Activated naive CD4-positive, alpha-beta T cell treated with anti-CD3 and anti-CD28 coated beads for 36 hours (primary cell): Measurements from ENCODE around the gene IKZF3. TPM values are rescaled to one million over a fixed set of nuclear protein-coding genes. Genes with fewer than 3 reads are reported as not detected.

ENCODE experiments used
- CTCF ChIA-PET: fragments of 350-600 bp; sonication (Branson Sonifier 250); formaldehyde crosslinking; loops from one replicate; lab custom pipeline; 2021; ENCODE audit warnings: antibody characterized with exemption; lab: Charles Lee
- DNase-seq: peaks from one replicate; pipeline ENCODE4 v3.0.0-alpha.2; 2020
- H3K27ac Mint-ChIP-seq: one replicate; pipeline ENCODE4 v1.8.0; 2021; ENCODE audit warnings: mild to moderate bottlenecking, mixed read lengths
- H3K27me3 Mint-ChIP-seq: one replicate; pipeline ENCODE4 v1.8.0; 2021; ENCODE audit warnings: low read depth, mixed read lengths
- H3K36me3 Mint-ChIP-seq: one replicate; pipeline ENCODE4 v1.8.0; 2021; ENCODE audit warnings: low read depth, mixed read lengths
- H3K4me1 Mint-ChIP-seq: one replicate; pipeline ENCODE4 v1.8.0; 2021; ENCODE audit warnings: low read depth, mixed read lengths
- H3K4me3 Mint-ChIP-seq: one replicate; pipeline ENCODE4 v1.8.0; 2021; ENCODE audit warnings: mild to moderate bottlenecking, moderate library complexity, mixed read lengths
- H3K9me3 Mint-ChIP-seq: one replicate; pipeline ENCODE4 v1.8.0; 2021; ENCODE audit warnings: mixed read lengths
- intact Hi-C: fragments of 100-400 bp; cut with micrococcal nuclease; formaldehyde crosslinking; loops from one replicate; pipeline ENCODE4 v1.15.1; 2023
- total RNA-seq, 2 experiments: library from RNA; stranded (reverse); gene quantifications; one replicate each; pipeline ENCODE4 v1.2.3, GENCODE V29; 2021

IKZF3 gene
- total RNA-seq, 2 experiments from 2014 or later, result 34.2 to 36.1 TPM

DNA sequence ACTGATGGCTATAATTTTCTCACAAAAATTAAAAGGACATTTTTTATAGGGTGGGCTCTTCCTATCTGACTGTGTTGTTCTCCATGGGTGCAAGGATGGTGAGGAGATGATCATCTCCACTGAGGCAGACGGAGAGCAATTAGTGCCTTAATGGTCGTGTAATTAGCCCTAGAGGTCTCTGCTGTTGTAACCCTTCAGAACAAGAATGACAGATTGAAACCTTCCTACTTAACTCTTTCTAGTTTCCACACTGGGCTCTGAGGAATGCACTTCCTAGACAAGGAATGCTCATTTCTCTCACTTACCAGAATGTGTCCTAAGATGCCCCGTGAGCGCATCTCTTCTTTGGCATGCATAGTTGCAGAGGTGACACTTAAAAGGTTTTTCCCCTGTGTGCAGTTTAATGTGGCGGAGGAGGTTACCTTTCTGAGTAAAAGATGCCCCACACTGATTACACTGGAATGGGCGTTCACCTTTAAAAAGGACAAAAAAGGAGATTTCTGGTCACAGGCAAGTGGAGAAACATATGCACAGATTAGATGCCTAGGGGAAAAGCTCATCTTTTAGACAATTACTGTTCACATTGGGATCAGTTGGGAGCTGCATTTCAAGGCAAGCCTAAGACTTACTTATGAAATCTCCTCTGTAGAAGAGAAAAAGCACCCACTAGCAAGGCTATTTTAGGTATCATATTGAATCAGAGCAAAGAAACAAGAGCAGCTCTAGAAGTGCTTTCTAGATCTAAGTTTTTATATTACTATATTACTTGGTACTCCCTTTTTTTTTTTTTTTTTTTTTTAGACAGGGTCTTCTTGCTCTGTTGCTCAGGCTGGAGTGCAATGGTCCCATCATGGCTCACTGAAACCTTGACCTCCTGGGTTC is 72.8 kb downstream of the IKZF3 start:
- Mint-ChIP-seq H3K27me3 (no peaks in the 10 kb centered on the region), H3K9me3 (no peaks in the 10 kb centered on the region), H3K27ac (peak overlapping the region; percentile 86), H3K36me3 (peaks cover 37% of the 10 kb centered on the region), H3K4me3 (no peak overlapping the region), H3K4me1 (peaks cover 57% of the 10 kb centered on the region)
- intact Hi-C loops, result loop anchor here (1.0 to 2.0 kb wide), 6 partner anchors 9 to 76 kb away; no protein-coding TSS in a partner anchor
- CTCF ChIA-PET, result interaction anchor here (0.6 to 2.5 kb wide), 9 partner anchors 9 to 283 kb away, joined by 3 to 9 read pairs (median 3); partner anchors contain the start of gene IKZF3
- DNase-seq, result peak; percentile 75

- Mint-ChIP-seq H3K27me3 (no peaks in the 10 kb centered on the region), H3K27ac (no peak overlapping the region), H3K4me3 (no peak overlapping the region), H3K4me1 (peaks cover 41% of the 10 kb centered on the region), H3K9me3 (no peaks in the 10 kb centered on the region), H3K36me3 (peaks cover 51% of the 10 kb centered on the region)
- intact Hi-C loops, result no loop called here
- no peak for DNase-seq
- CTCF ChIA-PET, result no interaction called here
Measured at GRCh38 chr17:39787743-39788484, 76.2 kb downstream of the IKZF3 start.

GRCh38 chr17:39787041-39787440 is 77.1 kb downstream of the IKZF3 start:
- DNase-seq, result no peak
- no peak overlapping the region for H3K4me3 Mint-ChIP-seq
- no peaks in the 10 kb centered on the region for H3K27me3 Mint-ChIP-seq
- CTCF ChIA-PET, result no interaction called here
- peaks cover 41% of the 10 kb centered on the region for H3K4me1 Mint-ChIP-seq
- H3K36me3 Mint-ChIP-seq, result peaks cover 51% of the 10 kb centered on the region
- no peaks in the 10 kb centered on the region for H3K9me3 Mint-ChIP-seq
- no peak overlapping the region for H3K27ac Mint-ChIP-seq
- intact Hi-C loops, result no loop called here

- intact Hi-C loops, result no loop called here
- no peaks in the 10 kb centered on the region for H3K27me3 Mint-ChIP-seq
- H3K36me3 Mint-ChIP-seq, result peaks cover 40% of the 10 kb centered on the region
- H3K4me3 Mint-ChIP-seq, result no peak overlapping the region
- H3K27ac Mint-ChIP-seq, result no peak overlapping the region
- peaks cover 55% of the 10 kb centered on the region for H3K4me1 Mint-ChIP-seq
- H3K9me3 Mint-ChIP-seq, result no peaks in the 10 kb centered on the region
- CTCF ChIA-PET, result interaction anchor here (2.0 kb wide), 1 partner anchor 9 kb away, joined by 9 read pairs; no protein-coding TSS in a partner anchor
- DNase-seq, result no peak
Measured at GRCh38 chr17:39782980-39783379, 81.1 kb downstream of the IKZF3 start.

DNA sequence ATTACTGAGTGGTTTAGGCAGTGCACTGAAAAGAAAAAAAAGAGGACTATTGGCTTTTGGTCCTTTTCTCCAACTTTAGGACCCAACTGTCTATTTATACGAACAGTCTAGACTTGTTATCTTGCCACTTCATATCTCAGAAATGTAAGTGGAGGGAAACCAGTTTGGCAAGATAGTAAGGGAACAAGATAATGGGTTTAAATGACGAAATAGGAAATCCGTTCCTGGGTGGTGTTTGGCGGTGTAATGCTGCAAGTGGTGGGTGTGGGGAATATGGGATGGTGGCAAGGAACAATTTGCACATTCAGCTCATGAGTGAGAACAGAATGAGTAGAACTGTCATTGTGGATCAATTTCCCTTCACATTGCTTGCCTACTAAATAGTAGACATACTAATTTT is 81.6 kb downstream of the IKZF3 start:
- CTCF ChIA-PET, result interaction anchor here (0.5 to 2.0 kb wide), 2 partner anchors 10 to 200 kb away, joined by 6 to 9 read pairs; no protein-coding TSS in a partner anchor
- intact Hi-C loops, result no loop called here
- H3K36me3 Mint-ChIP-seq, result peaks cover 38% of the 10 kb centered on the region
- no peak overlapping the region for H3K4me3 Mint-ChIP-seq
- no peaks in the 10 kb centered on the region for H3K9me3 Mint-ChIP-seq
- DNase-seq, result no peak
- no peak overlapping the region for H3K27ac Mint-ChIP-seq
- H3K4me1 Mint-ChIP-seq, result peaks cover 58% of the 10 kb centered on the region
- H3K27me3 Mint-ChIP-seq, result no peaks in the 10 kb centered on the region

- peaks cover 33% of the 10 kb centered on the region for H3K36me3 Mint-ChIP-seq
- no peaks in the 10 kb centered on the region for H3K9me3 Mint-ChIP-seq
- H3K4me1 Mint-ChIP-seq, result peaks cover 59% of the 10 kb centered on the region
- H3K4me3 Mint-ChIP-seq, result no peak overlapping the region
- no peak for DNase-seq
- CTCF ChIA-PET, result interaction anchor here (2.0 kb wide), 1 partner anchor 10 kb away, joined by 9 read pairs; no protein-coding TSS in a partner anchor
- no peaks in the 10 kb centered on the region for H3K27me3 Mint-ChIP-seq
- H3K27ac Mint-ChIP-seq, result no peak overlapping the region
- intact Hi-C loops, result no loop called here
Measured at GRCh38 chr17:39781861-39782213, 82.3 kb downstream of the IKZF3 start.

GRCh38 chr17:39781031-39781860 is 82.9 kb downstream of the IKZF3 start:
- Mint-ChIP-seq H3K27ac (peak overlapping the region; percentile 53), H3K4me3 (no peak overlapping the region)

DNA sequence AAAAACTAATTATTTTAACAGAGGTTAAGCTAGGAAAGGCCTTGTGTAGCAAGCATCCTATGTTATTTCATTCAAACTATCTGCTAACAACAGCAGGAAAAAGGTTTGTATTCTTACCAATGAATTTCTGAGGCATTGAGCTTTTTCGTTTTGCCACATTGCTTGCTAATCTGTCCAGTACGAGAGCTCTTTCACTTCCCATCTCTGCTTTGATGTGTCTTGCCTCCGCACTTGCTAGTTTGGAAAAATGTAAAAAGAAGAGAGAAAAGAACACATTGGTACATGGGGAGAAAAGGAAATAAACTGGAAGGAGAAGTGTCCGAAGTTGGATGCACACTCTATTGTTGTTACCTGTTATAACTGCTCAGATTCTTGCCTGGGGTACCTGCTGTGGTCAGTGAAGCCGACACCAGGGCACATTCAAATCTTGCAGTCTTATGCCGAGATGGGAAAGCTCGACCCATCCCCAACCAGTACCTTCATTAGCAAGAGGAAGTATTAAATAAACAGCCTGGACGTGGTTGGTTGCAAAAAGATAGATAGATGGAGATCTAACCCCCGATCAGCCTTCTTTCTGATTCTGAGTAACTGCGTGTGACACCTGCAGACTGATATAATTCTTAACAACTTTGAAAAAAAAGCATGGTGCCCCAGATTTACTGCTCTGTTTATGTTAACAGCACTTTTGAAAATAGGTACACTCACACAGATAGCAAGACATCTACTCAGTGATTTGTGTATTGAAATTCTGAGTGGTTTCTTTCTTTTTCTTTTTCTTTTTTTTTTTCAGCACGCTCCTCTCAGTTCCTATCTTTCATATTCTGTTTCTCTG is 86.4 kb downstream of the IKZF3 start:
- peak; percentile 34 for DNase-seq
- peaks cover 83% of the 10 kb centered on the region for H3K4me1 Mint-ChIP-seq
- H3K27ac Mint-ChIP-seq, result peak overlapping the region; percentile 86
- H3K36me3 Mint-ChIP-seq, result peaks cover 34% of the 10 kb centered on the region
- no peaks in the 10 kb centered on the region for H3K27me3 Mint-ChIP-seq
- intact Hi-C loops, result loop anchor here (1.0 to 10.0 kb wide), 5 partner anchors 7 to 507 kb away; partner anchors contain the start of gene CDC6
- no peaks in the 10 kb centered on the region for H3K9me3 Mint-ChIP-seq
- peak overlapping the region; percentile 74 for H3K4me3 Mint-ChIP-seq
- CTCF ChIA-PET, result interaction anchor here (0.7 to 2.0 kb wide), 7 partner anchors 15 to 157 kb away, joined by 3 to 6 read pairs (median 3); no protein-coding TSS in a partner anchor

More at GRCh38 chr17:39781031-39781860, 82.9 kb downstream of the IKZF3 start:
- H3K4me1 Mint-ChIP-seq, result peaks cover 64% of the 10 kb centered on the region
- intact Hi-C loops, result no loop called here
- CTCF ChIA-PET, result interaction anchor here (0.7 to 1.0 kb wide), 2 partner anchors 45 to 160 kb away, joined by 3 read pairs; no protein-coding TSS in a partner anchor
- no peak for DNase-seq
- H3K9me3 Mint-ChIP-seq, result no peaks in the 10 kb centered on the region
- no peaks in the 10 kb centered on the region for H3K27me3 Mint-ChIP-seq
- peaks cover 36% of the 10 kb centered on the region for H3K36me3 Mint-ChIP-seq

- intact Hi-C loops, result loop anchor here (1.0 to 10.0 kb wide), 2 partner anchors 91 to 509 kb away; partner anchors contain the start of gene CDC6
- peak overlapping the region; percentile 42 for H3K4me3 Mint-ChIP-seq
- peak overlapping the region; percentile 82 for H3K27ac Mint-ChIP-seq
- DNase-seq, result peak; percentile 53
- H3K27me3 Mint-ChIP-seq, result no peaks in the 10 kb centered on the region
- H3K9me3 Mint-ChIP-seq, result no peaks in the 10 kb centered on the region
- peaks cover 83% of the 10 kb centered on the region for H3K4me1 Mint-ChIP-seq
- peaks cover 31% of the 10 kb centered on the region for H3K36me3 Mint-ChIP-seq
- CTCF ChIA-PET, result interaction anchor here (0.8 to 2.0 kb wide), 6 partner anchors 15 to 151 kb away, joined by 3 to 6 read pairs (median 4); no protein-coding TSS in a partner anchor
Measured at GRCh38 chr17:39776252-39776651, 87.9 kb downstream of the IKZF3 start.

GRCh38 chr17:39775031-39775430 is 89.1 kb downstream of the IKZF3 start:
- DNase-seq, result no peak
- Mint-ChIP-seq H3K27me3 (no peaks in the 10 kb centered on the region), H3K27ac (peak overlapping the region; percentile 81), H3K36me3 (peaks cover 29% of the 10 kb centered on the region), H3K4me3 (no peak overlapping the region), H3K9me3 (no peaks in the 10 kb centered on the region), H3K4me1 (peaks cover 88% of the 10 kb centered on the region)
- intact Hi-C loops, result loop anchor here (10.0 kb wide), 1 partner anchor 510 kb away; the partner anchor contains the start of gene CDC6
- CTCF ChIA-PET, result interaction anchor here (0.6 to 1.4 kb wide), 7 partner anchors 18 to 154 kb away, joined by 3 to 4 read pairs (median 3); no protein-coding TSS in a partner anchor
